Spleen (tissue), 11 donors: ENCODE results near the gene AFAP1. TPM values are rescaled to one million over a fixed set of nuclear protein-coding genes. Genes with fewer than 3 reads are reported as not detected.

ENCODE experiments used
- DNase-seq: peaks from one replicate; pipeline ENCODE4 v3.0.0-alpha.2; 2020
- H3K27ac ChIP-seq, 8 donors: fragments of 200-600 bp; sonication (generic) in 7 of 8; 1 replicate in 4 of 8; 2 replicates in 4 of 8; pipeline versions ENCODE4 v1.5.0 to v1.8.0; 2016 to 2021; ENCODE audit warnings: inconsistent platforms in 4 of 8, mild to moderate bottlenecking in 4 of 8, moderate library complexity in 1 of 8
- H3K27me3 ChIP-seq, 7 donors: fragments of 200-600 bp; sonication (generic) in 6 of 7; replicated peaks in 1 of 7; 1 replicate in 4 of 7; 2 replicates in 3 of 7; pipeline versions ENCODE4 v1.5.0 to v1.8.0; 2016 to 2021; ENCODE audit warnings: inconsistent platforms in 3 of 7, mild to moderate bottlenecking in 1 of 7
- H3K36me3 ChIP-seq, 6 donors: fragments of 200-600 bp; sonication (generic) in 5 of 6; 1 replicate in 4 of 6; 2 replicates in 2 of 6; pipeline versions ENCODE4 v1.5.0 to v1.8.0; 2016 to 2021; ENCODE audit warnings: inconsistent platforms in 2 of 6
- H3K4me1 ChIP-seq, 6 donors: fragments of 200-600 bp; sonication (generic) in 5 of 6; 1 replicate in 3 of 6; 2 replicates in 3 of 6; pipeline versions ENCODE4 v1.5.0 to v1.8.0; 2016 to 2021; ENCODE audit warnings: inconsistent platforms in 3 of 6
- H3K4me3 ChIP-seq, 8 donors: fragments of 200-600 bp; sonication (generic) in 7 of 8; 1 replicate in 4 of 8; 2 replicates in 4 of 8; pipeline versions ENCODE4 v1.5.0 to v1.8.0; 2016 to 2021; ENCODE audit warnings: inconsistent platforms in 4 of 8, mild to moderate bottlenecking in 4 of 8, moderate library complexity in 2 of 8
- H3K9me3 ChIP-seq, 8 donors: fragments of 200-600 bp; sonication (generic) in 7 of 8; 1 replicate in 4 of 8; 2 replicates in 4 of 8; pipeline versions ENCODE4 v1.5.0 to v1.8.0; 2016 to 2021; ENCODE audit warnings: inconsistent platforms in 4 of 8
- CTCF ChIP-seq, 11 experiments: fragments of 200-600 bp in 7 of 11; fragments of 450-650 bp in 4 of 11; sonication (generic) in 4 of 11; IDR thresholded peaks in 8 of 11; conservative IDR thresholded peaks in 3 of 11; 1 replicate in 7 of 11; 2 replicates in 4 of 11; pipeline versions ENCODE4 v1.4.0 to v1.8.0; 2016 to 2021; ENCODE audit warnings: antibody characterized with exemption in 11 of 11, inconsistent platforms in 4 of 11, mild to moderate bottlenecking in 1 of 11
- POLR2A ChIP-seq, 3 donors: fragments of 450-650 bp; IDR thresholded peaks; one replicate each; pipeline ENCODE4 v1.5.1; 2017; ENCODE audit warnings: antibody characterized with exemption in 3 of 3, mild to moderate bottlenecking in 1 of 3
- POLR2AphosphoS5 ChIP-seq, 3 donors: sonication (generic); formaldehyde crosslinking; IDR thresholded peaks; one replicate each; pipeline ENCODE4 v1.5.1; 2017; ENCODE audit warnings: antibody characterized with exemption in 3 of 3
- WGBS, 5 donors: extraction: QIAGEN DNeasy Blood & Tissue Kit in 3 of 5; methylation state at CpG; one replicate each; pipeline versions ENCODE4 v1.1.5 to v1.1.7; 2013 to 2018; 5-methylcytosine and 5-hydroxymethylcytosine counted together
- intact Hi-C: fragments of 100-400 bp; cut with DNase I; formaldehyde crosslinking; loops from one replicate; pipeline ENCODE4 v1.15.0; 2023; ENCODE audit warnings: low total_unique reads
- polyA plus RNA-seq, 3 donors: library from polyadenylated mRNA; stranded (reverse); fragments of 200-250 nt; gene quantifications; one replicate each; pipeline ENCODE4 v1.2.1, GENCODE V29; 2013
- total RNA-seq, 7 donors: library from RNA; depleted of rRNA in 3 of 7; stranded (reverse); fragments of >200 nt in 3 of 7; fragmentation: NEBNext Ultra II Directional in 4 of 7; extraction: Animal tissue kit (Norgen Biotek cat#: 25700) in 4 of 7; gene quantifications; one replicate each; pipeline versions ENCODE4 v1.1.0 to v1.2.1, GENCODE V29; 2016 to 2021
- donor health status: healthy with polysubstance abuse.
- donor health status: DM: no; HTN: no; CAD: no; lungs with moderate emphysema.
- donor health status: DM: no; HTN: no; CAD: no.
- donor health status: Bipolar disorder and iron deficiency.
- donor health status: healthy.
- donor health status: DM: no; HTN: no; CAD: no.
- donor health status: DM: yes; HTN: yes; CAD: no.

Gene AFAP1
- total and polyA plus RNA-seq, 10 donors = 1.6 to 29.2 (median 12.1) TPM

DNA sequence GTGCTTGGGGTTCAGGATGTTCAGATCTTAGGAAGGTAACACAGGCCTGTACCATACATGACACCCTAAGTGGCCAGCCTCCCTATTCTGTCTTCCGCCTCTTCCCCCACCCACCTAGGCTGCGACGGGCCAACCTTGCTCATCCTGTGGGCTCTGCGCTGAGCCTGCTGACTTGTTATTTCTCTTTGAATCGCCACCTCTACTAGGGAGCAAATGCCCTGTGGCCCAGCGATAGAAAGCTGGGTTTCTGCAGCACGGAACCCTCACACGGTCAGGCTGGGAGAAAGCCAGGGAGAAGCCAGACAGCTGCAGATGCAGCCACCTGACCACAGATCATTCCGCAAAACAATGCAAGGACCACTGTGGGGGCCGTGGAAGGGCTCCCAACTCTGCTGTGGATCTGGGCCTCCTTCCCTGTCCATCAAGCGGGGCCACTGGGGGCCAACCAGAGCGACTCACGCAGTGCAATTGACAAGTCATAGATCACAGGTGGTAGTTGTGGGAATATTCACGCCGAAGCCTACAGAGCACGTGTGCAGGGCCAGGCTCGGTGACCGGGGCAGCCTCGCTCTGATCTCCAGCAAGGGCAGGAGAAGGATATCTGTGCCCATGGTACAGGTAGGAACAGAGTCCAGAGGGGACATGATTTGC, 227.5 kb downstream of the AFAP1 start:
- Histone ChIP-seq H3K4me3 (no peak overlapping the region), H3K36me3 (no peaks in the 10 kb centered on the region), H3K27ac (no peak overlapping the region), H3K9me3 (peaks cover 0 to 9% (median 6%) of the 10 kb centered on the region in 8 donors), H3K4me1 (no peaks in the 10 kb centered on the region), H3K27me3 (peaks cover 0 to 17% (median 0%) of the 10 kb centered on the region in 7 donors)
- no peak for DNase-seq
- 87 to 94% (median 93%) methylated on average over 15 to 19 of the region's 19 CpGs for WGBS, 5 donors
- TF ChIP-seq POLR2AphosphoS5 (IDR thresholded peaks at IDR 0.05) (no peak), CTCF (IDR thresholded peaks at IDR 0.05 in 8 of 11, conservative IDR thresholded peaks at IDR 0.05 in 3 of 11) (no peak), POLR2A (IDR thresholded peaks at IDR 0.05) (no peak)
- intact Hi-C loops = no loop called here

DNA sequence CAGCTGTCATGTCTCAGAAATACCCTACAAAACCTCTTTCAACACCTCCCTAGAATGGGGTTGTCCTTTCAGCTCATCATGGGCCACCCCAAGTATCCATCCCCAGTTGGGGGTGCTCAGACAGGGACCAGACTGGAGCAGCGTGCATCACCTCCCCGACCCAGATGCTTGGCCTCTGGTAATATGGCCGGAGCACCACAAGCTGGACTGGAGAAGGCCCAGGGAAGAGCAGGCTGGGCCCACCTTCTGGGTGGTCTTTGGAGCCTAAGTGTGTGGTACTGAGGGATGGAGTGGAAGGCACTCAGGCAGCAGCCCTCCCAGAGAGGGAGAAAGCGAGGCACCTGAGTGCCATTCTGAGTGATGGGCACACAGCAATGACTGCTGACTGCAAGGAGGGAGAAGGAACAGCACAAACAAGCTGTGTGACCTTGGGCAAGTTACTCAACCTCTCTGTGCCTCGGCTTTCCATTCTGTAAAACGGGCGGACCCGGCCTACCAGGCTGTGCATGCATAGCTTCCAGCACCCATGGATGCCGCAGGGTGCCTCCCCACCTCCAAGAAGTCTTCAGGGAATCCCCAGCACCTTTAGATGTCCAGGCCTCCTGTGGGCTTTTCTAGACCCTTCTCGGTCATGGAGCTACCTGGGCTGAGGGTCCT, 228.2 kb downstream of the AFAP1 start:
- TF ChIP-seq CTCF (IDR thresholded peaks at IDR 0.05 in 8 of 11, conservative IDR thresholded peaks at IDR 0.05 in 3 of 11) = no peak
- no peak for TF ChIP-seq POLR2AphosphoS5 (IDR thresholded peaks at IDR 0.05)
- TF ChIP-seq POLR2A (IDR thresholded peaks at IDR 0.05) = no peak
- no peak overlapping the region for H3K27ac ChIP-seq
- intact Hi-C loops = no loop called here
- H3K4me3 ChIP-seq = no peak overlapping the region
- no peaks in the 10 kb centered on the region for H3K36me3 ChIP-seq
- DNase-seq = no peak
- 85 to 95% (median 89%) methylated on average over 10 of the region's 10 CpGs for WGBS, 5 donors
- H3K4me1 ChIP-seq = no peaks in the 10 kb centered on the region
- peaks cover 0 to 9% (median 6%) of the 10 kb centered on the region in 8 donors for H3K9me3 ChIP-seq
- H3K27me3 ChIP-seq = peaks cover 0 to 14% (median 0%) of the 10 kb centered on the region in 7 donors

GRCh38 chr4:7710576-7711306, 228.9 kb downstream of the AFAP1 start:
- no peak overlapping the region for H3K27ac ChIP-seq
- peaks cover 0 to 11% (median 0%) of the 10 kb centered on the region in 7 donors for H3K27me3 ChIP-seq
- H3K4me1 ChIP-seq = no peaks in the 10 kb centered on the region
- H3K36me3 ChIP-seq = no peaks in the 10 kb centered on the region
- TF ChIP-seq POLR2AphosphoS5 (IDR thresholded peaks at IDR 0.05) = no peak
- no peak for TF ChIP-seq CTCF (IDR thresholded peaks at IDR 0.05 in 8 of 11, conservative IDR thresholded peaks at IDR 0.05 in 3 of 11)
- no peak for TF ChIP-seq POLR2A (IDR thresholded peaks at IDR 0.05)
- intact Hi-C loops = no loop called here
- WGBS, 5 donors = 83 to 95% (median 88%) methylated on average over 20 to 21 of the region's 21 CpGs
- peaks cover 0 to 9% (median 6%) of the 10 kb centered on the region in 8 donors for H3K9me3 ChIP-seq
- no peak for DNase-seq
- H3K4me3 ChIP-seq = no peak overlapping the region

GRCh38 chr4:7710126-7710525, 229.5 kb downstream of the AFAP1 start:
- no peak for TF ChIP-seq CTCF (IDR thresholded peaks at IDR 0.05 in 8 of 11, conservative IDR thresholded peaks at IDR 0.05 in 3 of 11)
- DNase-seq = no peak
- H3K4me3 ChIP-seq = no peak overlapping the region
- WGBS, 5 donors = 86 to 89% (median 88%) methylated on average over 10 to 11 of the region's 11 CpGs
- H3K27ac ChIP-seq = no peak overlapping the region
- H3K4me1 ChIP-seq = no peaks in the 10 kb centered on the region
- peaks cover 0 to 9% (median 6%) of the 10 kb centered on the region in 8 donors for H3K9me3 ChIP-seq
- intact Hi-C loops = no loop called here
- H3K27me3 ChIP-seq = peaks cover 0 to 6% (median 0%) of the 10 kb centered on the region in 7 donors
- H3K36me3 ChIP-seq = no peaks in the 10 kb centered on the region
